GM23338 (cell line): ENCODE data around the gene COP1. TPM values are rescaled to one million over a fixed set of nuclear protein-coding genes. Genes with fewer than 3 reads are reported as not detected.

ENCODE experiments used
- ATAC-seq: fragments of 200-7000 bp; cut with Tn5 transposase; 3 replicates; pipeline ENCODE4 v1.9.1; 2020
- DNase-seq: peaks from one replicate; pipeline ENCODE4 v3.0.0-alpha.2; 2015; ENCODE audit warnings: low spot score
- H2AFZ ChIP-seq: fragments of 200-600 bp; sonication (generic); 2 replicates; pipeline ENCODE4 v1.8.0; 2016; ENCODE audit warnings: antibody characterized with exemption, mild to moderate bottlenecking, moderate library complexity
- H3F3A ChIP-seq: fragments of 200-600 bp; sonication (generic); replicated peaks from 2 replicates; pipeline ENCODE4 v1.8.0; 2017; ENCODE audit warnings: antibody characterized with exemption, mixed run types, low read depth
- H3K27ac ChIP-seq: fragments of 200-600 bp; sonication (generic); 2 replicates; pipeline ENCODE4 v1.6.1; 2016; ENCODE audit warnings: low read depth
- H3K27me3 ChIP-seq: fragments of 200-600 bp; sonication (generic); 2 replicates; pipeline ENCODE4 v1.8.0; 2016; ENCODE audit warnings: mild to moderate bottlenecking, mixed run types, moderate library complexity; ENCODE audit not compliant: insufficient read depth
- H3K36me3 ChIP-seq: fragments of 200-600 bp; sonication (generic); 2 replicates; pipeline ENCODE4 v1.8.0; 2016; ENCODE audit warnings: mild to moderate bottlenecking; ENCODE audit not compliant: insufficient read depth
- H3K4me1 ChIP-seq: fragments of 200-600 bp; sonication (generic); 2 replicates; pipeline ENCODE4 v1.8.0; 2016; ENCODE audit warnings: mild to moderate bottlenecking, moderate library complexity; ENCODE audit not compliant: insufficient read depth
- H3K4me2 ChIP-seq: fragments of 200-600 bp; sonication (generic); 2 replicates; pipeline ENCODE4 v1.7.1; 2017; ENCODE audit warnings: mixed run types
- H3K4me3 ChIP-seq: fragments of 200-600 bp; sonication (generic); 2 replicates; pipeline ENCODE4 v1.6.1; 2016; ENCODE audit warnings: mixed run types
- H3K79me2 ChIP-seq: fragments of 200-600 bp; sonication (generic); replicated peaks from 2 replicates; pipeline ENCODE4 v1.8.0; 2017; ENCODE audit warnings: mild to moderate bottlenecking; ENCODE audit not compliant: insufficient read depth
- H3K9me2 ChIP-seq: fragments of 200-600 bp; sonication (generic); 2 replicates; pipeline ENCODE4 v1.8.0; 2017; ENCODE audit not compliant: insufficient read depth
- H4K20me1 ChIP-seq: fragments of 200-600 bp; sonication (generic); replicated peaks from 2 replicates; pipeline ENCODE4 v1.8.0; 2017; ENCODE audit warnings: mild to moderate bottlenecking; ENCODE audit not compliant: insufficient read depth
- H3K27ac Mint-ChIP-seq: 2 replicates; pipeline ENCODE4 v1.8.0; 2020; ENCODE audit warnings: inconsistent platforms, mild to moderate bottlenecking, moderate library complexity, mixed read lengths
- H3K27me3 Mint-ChIP-seq: 3 replicates; pipeline ENCODE4 v1.8.0; 2022; ENCODE audit warnings: low read depth, mild to moderate bottlenecking, moderate library complexity, mixed read lengths, inconsistent platforms; ENCODE audit not compliant: insufficient read depth, poor library complexity
- H3K36me3 Mint-ChIP-seq: 3 replicates; pipeline ENCODE4 v1.8.0; 2021; ENCODE audit warnings: low read depth, mild to moderate bottlenecking, inconsistent platforms, moderate library complexity, mixed read lengths
- H3K4me1 Mint-ChIP-seq: 3 replicates; pipeline ENCODE4 v1.8.0; 2020; ENCODE audit warnings: mild to moderate bottlenecking, inconsistent platforms, mixed read lengths
- H3K4me3 Mint-ChIP-seq: 3 replicates; pipeline ENCODE4 v1.8.0; 2021; ENCODE audit warnings: moderate library complexity, mild to moderate bottlenecking, inconsistent platforms, mixed read lengths
- H3K9me3 Mint-ChIP-seq: 3 replicates; pipeline ENCODE4 v1.8.0; 2020; ENCODE audit warnings: moderate library complexity, mild to moderate bottlenecking, inconsistent platforms, mixed read lengths
- CREB1 ChIP-seq: fragments of 250-450 bp; sonication (Bioruptor Pico); IDR thresholded peaks from 2 replicates; pipeline ENCODE4 v1.5.0; 2020; ENCODE audit warnings: low read depth, mild to moderate bottlenecking, moderate library complexity
- CTCF ChIP-seq, 2 experiments: fragments of 200-600 bp in 1 of 2; sonication (generic) in 1 of 2; conservative IDR thresholded peaks; 2 replicates each; pipeline versions ENCODE4 v1.5.1 to v1.6.1; 2016 to 2017; ENCODE audit warnings: antibody characterized with exemption in 2 of 2, low read depth in 2 of 2, mild to moderate bottlenecking in 2 of 2, moderate library complexity in 1 of 2
- ETS1 ChIP-seq: IDR thresholded peaks from 2 replicates; pipeline ENCODE4 v1.6.1; 2016; ENCODE audit warnings: antibody characterized with exemption
- EZH2 ChIP-seq: fragments of 200-600 bp; sonication (generic); IDR thresholded peaks from one replicate; pipeline ENCODE4 v1.8.0; 2017; ENCODE audit warnings: antibody characterized with exemption, mild to moderate bottlenecking, low read depth; ENCODE audit not compliant: unreplicated experiment
- EZH2phosphoT487 ChIP-seq: fragments of 200-600 bp; sonication (generic); IDR thresholded peaks from one replicate; pipeline ENCODE4 v1.8.1; 2018; ENCODE audit warnings: antibody characterized with exemption; ENCODE audit not compliant: unreplicated experiment
- JUNB ChIP-seq: IDR thresholded peaks from one replicate; pipeline ENCODE4 v1.6.1; 2016; ENCODE audit warnings: antibody characterized with exemption; ENCODE audit not compliant: unreplicated experiment
- NANOG ChIP-seq: IDR thresholded peaks from 2 replicates; pipeline ENCODE4 v1.6.1; 2016; ENCODE audit warnings: antibody characterized with exemption, borderline replicate concordance
- POLR2AphosphoS5 ChIP-seq: IDR thresholded peaks from 2 replicates; pipeline ENCODE4 v1.6.1; 2016; ENCODE audit warnings: antibody characterized with exemption, low read depth
- REST ChIP-seq: IDR thresholded peaks from one replicate; pipeline ENCODE4 v1.6.1; 2018; ENCODE audit warnings: antibody characterized with exemption; ENCODE audit not compliant: unreplicated experiment
- STAT1 ChIP-seq: IDR thresholded peaks from one replicate; pipeline ENCODE4 v1.6.1; 2016; ENCODE audit warnings: antibody characterized with exemption; ENCODE audit not compliant: unreplicated experiment
- ZNF114 ChIP-seq: fragments of 250-450 bp; sonication (Bioruptor Pico); IDR thresholded peaks from 2 replicates; pipeline ENCODE4 v1.5.0; 2020; ENCODE audit warnings: mild to moderate bottlenecking, moderate library complexity
- ZNF331 ChIP-seq: fragments of 250-450 bp; sonication (Bioruptor Pico); IDR thresholded peaks from 2 replicates; pipeline ENCODE4 v1.5.0; 2020; ENCODE audit warnings: low read depth, mild to moderate bottlenecking, moderate library complexity
- ZNF462 ChIP-seq: fragments of 250-450 bp; sonication (Bioruptor Pico); IDR thresholded peaks from 2 replicates; pipeline ENCODE4 v1.5.0; 2020; ENCODE audit warnings: mild to moderate bottlenecking, moderate library complexity
- polyA plus RNA-seq: library from polyadenylated mRNA; unstranded; fragments of >200 nt; fragmentation: Nextera tagmentation; extraction: Ambion mirVana; gene quantifications from 2 replicates; pipeline ENCODE4 v1.2.1, GENCODE V29; 2016
- total RNA-seq: library from RNA; depleted of rRNA; stranded (reverse); fragments of >200 nt; shearing (Covaris generic); gene quantifications from 2 replicates; pipeline ENCODE4 v1.2.3, GENCODE V29; 2014

The COP1 gene
- total and polyA plus RNA-seq, 2 experiments from 2014 or later: 54.0 to 54.9 TPM

- no peak for DNase-seq
- Mint-ChIP-seq H3K9me3 (no peaks in the 10 kb centered on the region), H3K27ac (no peak overlapping the region), H3K36me3 (no peaks in the 10 kb centered on the region), H3K4me3 (no peak overlapping the region), H3K27me3 (no peaks in the 10 kb centered on the region), H3K4me1 (no peaks in the 10 kb centered on the region)
- no peak for ATAC-seq
- no peak for TF ChIP-seq REST
- no peak for TF ChIP-seq JUNB
- no peak for TF ChIP-seq EZH2phosphoT487
- no peak for TF ChIP-seq POLR2AphosphoS5
- TF ChIP-seq CTCF (conservative IDR thresholded peaks at IDR 0.05; ENCODE audit: low read depth in 2 of 2): no peak
- no peak for TF ChIP-seq ETS1
- no peak for TF ChIP-seq ZNF462 (CRISPR knock-in tag)
- TF ChIP-seq NANOG: no peak
- TF ChIP-seq STAT1: no peak
- no peak for TF ChIP-seq ZNF331 (CRISPR knock-in tag)
- no peak for TF ChIP-seq CREB1 (CRISPR knock-in tag)
- no peak for TF ChIP-seq EZH2
- TF ChIP-seq ZNF114 (CRISPR knock-in tag): no peak
- no peaks in the 10 kb centered on the region; the same call in 1 of the 2 replicates for H3K4me1 ChIP-seq
- H3K27me3 ChIP-seq: no peaks in the 10 kb centered on the region
- H3F3A ChIP-seq: no peaks in the 10 kb centered on the region
- H3K4me2 ChIP-seq: no peak overlapping the region
- H3K36me3 ChIP-seq: no peaks in the 10 kb centered on the region
- H3K79me2 ChIP-seq: no peaks in the 10 kb centered on the region
- no peak overlapping the region for H3K4me3 ChIP-seq
- no peak overlapping the region for H3K27ac ChIP-seq
- no peaks in the 10 kb centered on the region for H4K20me1 ChIP-seq
- no peaks in the 10 kb centered on the region for H3K9me2 ChIP-seq
- H2AFZ ChIP-seq: no peak overlapping the region
Observed at GRCh38 chr1:176216031-176216430, 8.9 kb upstream of the COP1 start.
